GM12873 (cell line): ENCODE data around the gene KIAA1191.

Experiments
- TF ChIP-seq, protein P1 (sequence below): IDR thresholded peaks from 2 replicates; pipeline ENCODE4 v1.5.1; 2012; ENCODE audit warnings: low read depth, mild to moderate bottlenecking, moderate library complexity, low read length, control low read depth; ENCODE audit not compliant: insufficient read depth; ENCODE audit errors: missing control alignments

Gene KIAA1191

DNA sequence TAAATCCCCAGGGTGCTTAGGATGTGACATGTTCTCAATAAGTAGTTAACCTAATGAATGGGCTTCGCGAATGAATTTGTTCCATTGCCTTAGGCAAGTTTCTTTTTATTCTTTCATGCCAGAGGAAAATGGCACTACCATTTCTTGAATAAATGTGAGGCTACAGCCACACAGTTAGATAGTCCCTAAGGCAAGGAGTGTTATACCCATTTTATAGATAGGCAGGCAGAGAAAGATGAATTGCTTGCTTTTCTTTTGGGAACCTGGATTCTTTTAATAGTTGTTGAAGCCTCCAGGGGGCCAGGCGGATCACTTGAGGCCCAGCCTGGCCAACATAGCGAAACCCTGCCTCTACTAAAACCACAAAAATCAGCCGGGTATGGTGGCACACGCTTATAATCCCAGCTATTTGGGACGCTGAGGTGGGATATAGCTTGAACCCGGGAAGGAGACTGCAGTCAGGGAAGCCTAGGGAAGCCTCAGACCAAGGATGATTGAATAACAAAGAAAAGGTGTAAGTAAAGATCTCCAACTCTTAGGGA lies 25.9 kb upstream of the KIAA1191 start:
- TF ChIP-seq, protein P1, sequence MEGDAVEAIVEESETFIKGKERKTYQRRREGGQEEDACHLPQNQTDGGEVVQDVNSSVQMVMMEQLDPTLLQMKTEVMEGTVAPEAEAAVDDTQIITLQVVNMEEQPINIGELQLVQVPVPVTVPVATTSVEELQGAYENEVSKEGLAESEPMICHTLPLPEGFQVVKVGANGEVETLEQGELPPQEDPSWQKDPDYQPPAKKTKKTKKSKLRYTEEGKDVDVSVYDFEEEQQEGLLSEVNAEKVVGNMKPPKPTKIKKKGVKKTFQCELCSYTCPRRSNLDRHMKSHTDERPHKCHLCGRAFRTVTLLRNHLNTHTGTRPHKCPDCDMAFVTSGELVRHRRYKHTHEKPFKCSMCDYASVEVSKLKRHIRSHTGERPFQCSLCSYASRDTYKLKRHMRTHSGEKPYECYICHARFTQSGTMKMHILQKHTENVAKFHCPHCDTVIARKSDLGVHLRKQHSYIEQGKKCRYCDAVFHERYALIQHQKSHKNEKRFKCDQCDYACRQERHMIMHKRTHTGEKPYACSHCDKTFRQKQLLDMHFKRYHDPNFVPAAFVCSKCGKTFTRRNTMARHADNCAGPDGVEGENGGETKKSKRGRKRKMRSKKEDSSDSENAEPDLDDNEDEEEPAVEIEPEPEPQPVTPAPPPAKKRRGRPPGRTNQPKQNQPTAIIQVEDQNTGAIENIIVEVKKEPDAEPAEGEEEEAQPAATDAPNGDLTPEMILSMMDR, result no peak

DNA sequence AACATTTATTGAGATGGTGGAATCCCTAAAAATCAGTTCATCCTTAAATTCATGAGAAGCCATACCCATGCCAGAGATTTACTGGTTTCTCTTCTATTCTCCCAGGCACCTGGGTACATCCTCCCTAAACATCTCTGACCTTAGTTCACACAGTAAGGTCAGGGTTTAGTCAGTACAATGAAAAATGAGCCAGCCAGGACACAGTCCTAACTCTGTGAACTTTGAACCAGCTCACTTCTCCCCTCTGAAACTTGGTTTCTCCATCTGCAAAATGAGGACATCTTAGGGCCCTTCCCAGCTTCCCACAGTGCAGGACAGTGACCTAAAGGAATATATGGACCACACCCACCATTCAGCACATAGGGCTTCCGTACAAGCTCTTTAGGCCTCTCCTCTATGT lies 24.9 kb upstream of the KIAA1191 start:
- TF ChIP-seq, protein P1, result no peak

GRCh38 chr5:176384991-176385390 lies 23.4 kb upstream of the KIAA1191 start:
- TF ChIP-seq, protein P1, result no peak

GRCh38 chr5:176384366-176384930 lies 22.9 kb upstream of the KIAA1191 start:
- TF ChIP-seq, protein P1, result no peak

DNA sequence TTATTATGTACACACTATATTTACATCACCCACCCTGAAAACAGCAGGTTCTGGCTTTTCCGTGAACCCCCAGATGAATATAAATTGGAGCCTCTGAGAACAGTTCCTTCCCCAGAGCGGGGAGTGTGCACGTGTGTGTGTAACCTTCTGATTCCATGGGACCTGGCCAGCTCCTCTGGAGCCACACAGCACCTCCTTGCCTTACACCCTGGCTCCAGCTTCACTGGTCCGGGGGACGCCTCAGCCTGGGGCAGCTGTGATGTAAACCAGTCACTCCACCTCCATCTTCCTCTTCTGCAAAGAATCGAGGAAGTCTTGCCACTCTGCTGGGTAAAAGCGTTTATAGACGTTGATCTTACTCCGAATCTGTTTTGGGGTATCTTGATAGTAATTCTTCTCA lies 22.4 kb upstream of the KIAA1191 start:
- TF ChIP-seq, protein P1, result no peak

- TF ChIP-seq, protein P1, result no peak
Observed at GRCh38 chr5:176383248-176383905, 21.8 kb upstream of the KIAA1191 start.

GRCh38 chr5:176382721-176383120 lies 21.2 kb upstream of the KIAA1191 start:
- TF ChIP-seq, protein P1, result no peak
